Gastroesophageal sphincter (tissue), 4 donors: ENCODE measurements around the gene GPN3. TPM values are rescaled to one million over a fixed set of nuclear protein-coding genes. Genes with fewer than 3 reads are reported as not detected.

Experiments
- ATAC-seq: fragments of 150-250 bp; one replicate; pipeline ENCODE4 v1.9.1; 2016; ENCODE audit warnings: mild to moderate bottlenecking, moderate library complexity
- H3K27ac ChIP-seq, 4 donors: fragments of 200-600 bp; sonication (generic) in 3 of 4; 1 replicate in 3 of 4; 2 replicates in 1 of 4; pipeline ENCODE4 v1.5.1; 2016 to 2019
- H3K27me3 ChIP-seq: fragments of 200-600 bp; sonication (generic); one replicate; pipeline ENCODE4 v1.5.1; 2019
- H3K36me3 ChIP-seq, 2 donors: fragments of 200-600 bp; sonication (generic); one replicate each; pipeline ENCODE4 v1.5.1; 2019; ENCODE audit warnings: control low read depth in 1 of 2
- H3K4me1 ChIP-seq, 3 donors: fragments of 200-600 bp; sonication (generic); 1 replicate in 2 of 3; 2 replicates in 1 of 3; pipeline ENCODE4 v1.5.1; 2016 to 2019; ENCODE audit warnings: control low read depth in 2 of 3
- H3K4me3 ChIP-seq, 2 donors: fragments of 200-600 bp; sonication (generic); one replicate each; pipeline ENCODE4 v1.5.1; 2019; ENCODE audit warnings: mild to moderate bottlenecking in 1 of 2, moderate library complexity in 1 of 2
- H3K9me3 ChIP-seq, 3 donors: fragments of 200-600 bp; sonication (generic); one replicate each; pipeline ENCODE4 v1.5.1; 2017 to 2019; ENCODE audit warnings: control low read depth in 2 of 3
- EP300 ChIP-seq: sonication (generic); formaldehyde crosslinking; IDR thresholded peaks from one replicate; pipeline ENCODE4 v1.6.1; 2017; ENCODE audit warnings: antibody characterized with exemption, mild to moderate bottlenecking
- POLR2A ChIP-seq, 2 donors: fragments of 450-650 bp; IDR thresholded peaks; one replicate each; pipeline ENCODE4 v1.6.1; 2017; ENCODE audit warnings: antibody characterized with exemption in 2 of 2, mild to moderate bottlenecking in 2 of 2, moderate library complexity in 1 of 2
- POLR2AphosphoS5 ChIP-seq: sonication (generic); formaldehyde crosslinking; IDR thresholded peaks from one replicate; pipeline ENCODE4 v1.6.1; 2017; ENCODE audit warnings: antibody characterized with exemption
- WGBS, 2 donors: methylation state at CpG; one replicate each; pipeline ENCODE4 v1.1.5; 2018; ENCODE audit warnings: low coverage in 1 of 2; 5-methylcytosine and 5-hydroxymethylcytosine counted together
- total RNA-seq, 4 donors: library from RNA; depleted of rRNA; stranded (reverse); fragments of >200 nt; gene quantifications; one replicate each; pipeline ENCODE4 v1.1.0, GENCODE V29; 2016
- TF ChIP-seq, protein P1 (sequence below), 4 experiments: fragments of 200-600 bp in 2 of 4; fragments of 450-650 bp in 2 of 4; sonication (generic) in 1 of 4; IDR thresholded peaks; one replicate each; pipeline ENCODE4 v1.5.1; 2017 to 2019; ENCODE audit warnings: antibody characterized with exemption in 4 of 4, mild to moderate bottlenecking in 2 of 4, moderate library complexity in 2 of 4

Gene GPN3
- total RNA-seq, 4 donors from 2014 or later = 11.8 to 42.2 (median 21.5) TPM

DNA sequence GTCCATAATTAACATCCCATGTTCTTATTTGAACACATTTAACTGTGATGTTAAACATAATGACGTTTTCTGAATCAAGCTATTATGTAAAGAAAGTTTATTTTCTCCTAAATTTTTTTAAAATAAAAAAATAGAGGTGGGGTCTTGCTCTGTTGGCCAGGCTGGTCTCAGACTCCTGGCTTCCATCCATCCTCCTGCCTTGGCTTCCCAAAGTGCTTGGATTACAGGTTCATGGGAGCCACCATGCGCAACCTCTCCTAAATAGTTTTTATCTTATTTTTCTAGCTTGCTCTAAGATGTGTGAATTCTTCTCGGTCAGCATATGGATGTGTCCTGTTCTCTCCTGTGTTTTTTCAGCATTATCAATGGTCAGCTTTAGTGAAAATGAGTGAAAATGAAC is 37.3 kb upstream of the GPN3 start:
- WGBS, 2 donors = 65 to 69% methylated on average over 3 of the region's 3 CpGs
- no peak overlapping the region for H3K27ac ChIP-seq
- H3K36me3 ChIP-seq = no peaks in the 10 kb centered on the region
- no peaks in the 10 kb centered on the region for H3K9me3 ChIP-seq
- TF ChIP-seq POLR2A (IDR thresholded peaks at IDR 0.05) (no peak), EP300 (no peak), POLR2AphosphoS5 (no peak)
- TF ChIP-seq, protein P1, sequence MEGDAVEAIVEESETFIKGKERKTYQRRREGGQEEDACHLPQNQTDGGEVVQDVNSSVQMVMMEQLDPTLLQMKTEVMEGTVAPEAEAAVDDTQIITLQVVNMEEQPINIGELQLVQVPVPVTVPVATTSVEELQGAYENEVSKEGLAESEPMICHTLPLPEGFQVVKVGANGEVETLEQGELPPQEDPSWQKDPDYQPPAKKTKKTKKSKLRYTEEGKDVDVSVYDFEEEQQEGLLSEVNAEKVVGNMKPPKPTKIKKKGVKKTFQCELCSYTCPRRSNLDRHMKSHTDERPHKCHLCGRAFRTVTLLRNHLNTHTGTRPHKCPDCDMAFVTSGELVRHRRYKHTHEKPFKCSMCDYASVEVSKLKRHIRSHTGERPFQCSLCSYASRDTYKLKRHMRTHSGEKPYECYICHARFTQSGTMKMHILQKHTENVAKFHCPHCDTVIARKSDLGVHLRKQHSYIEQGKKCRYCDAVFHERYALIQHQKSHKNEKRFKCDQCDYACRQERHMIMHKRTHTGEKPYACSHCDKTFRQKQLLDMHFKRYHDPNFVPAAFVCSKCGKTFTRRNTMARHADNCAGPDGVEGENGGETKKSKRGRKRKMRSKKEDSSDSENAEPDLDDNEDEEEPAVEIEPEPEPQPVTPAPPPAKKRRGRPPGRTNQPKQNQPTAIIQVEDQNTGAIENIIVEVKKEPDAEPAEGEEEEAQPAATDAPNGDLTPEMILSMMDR (IDR thresholded peaks at IDR 0.05) = no peak
- H3K4me1 ChIP-seq = peaks cover 0 to 18% (median 6%) of the 10 kb centered on the region in 3 donors
- no peak for ATAC-seq
- H3K27me3 ChIP-seq = no peaks in the 10 kb centered on the region
- no peak overlapping the region for H3K4me3 ChIP-seq

DNA sequence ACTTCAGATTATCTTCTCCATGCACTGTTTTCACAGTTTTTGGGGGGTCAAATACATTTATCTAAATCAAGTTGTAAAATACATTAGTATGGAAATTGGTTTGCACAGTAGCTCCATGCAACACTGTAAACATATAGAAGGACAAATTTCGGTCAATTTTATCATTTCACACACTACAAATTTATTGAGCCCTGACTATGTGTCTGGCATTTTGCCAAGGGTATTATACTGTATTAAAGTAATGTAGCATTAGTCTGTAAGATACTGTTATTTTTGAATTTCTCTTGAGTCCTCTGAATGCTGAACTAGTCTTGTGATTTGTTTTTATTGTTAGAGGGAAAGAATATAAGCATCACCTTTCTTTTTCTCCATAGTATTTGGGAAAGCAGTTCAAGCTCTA is 35.4 kb upstream of the GPN3 start:
- H3K4me3 ChIP-seq = no peak overlapping the region
- 61 to 92% methylated on average over 1 of the region's 1 CpG for WGBS, 2 donors

GRCh38 chr12:110501752-110502738 is 34.0 kb upstream of the GPN3 start, which contains the start of the genes RAD9B and VPS29:
RAD9B (plus strand) TSS chr12:110502331; CDS start chr12:110502338, 7 bp downstream.
VPS29 (minus strand) TSS chr12:110502111; CDS start chr12:110502051, 60 bp downstream.
- peaks cover 3 to 48% (median 10%) of the 10 kb centered on the region in 3 donors for H3K4me1 ChIP-seq
- H3K27ac ChIP-seq = peak within 1 kb of the TSS; percentile 84 to 93 (median 92)
- peak; percentile 96 for ATAC-seq
- 11 to 12% methylated on average over 15 to 34 of the region's 61 CpGs for WGBS, 2 donors
- no peaks in the 10 kb centered on the region for H3K27me3 ChIP-seq
- H3K36me3 ChIP-seq = no peaks in the 10 kb centered on the region
- H3K4me3 ChIP-seq = peak within 1 kb of the TSS; percentile 71 to 78
- TF ChIP-seq, protein P1 (IDR thresholded peaks at IDR 0.05) = peak in 1 of 4 experiments; percentile 14
- TF ChIP-seq POLR2AphosphoS5 (peak; percentile 99), EP300 (no peak), POLR2A (IDR thresholded peaks at IDR 0.05) (peak; percentile 85 to 90)
- no peaks in the 10 kb centered on the region for H3K9me3 ChIP-seq

More for the DNA sequence above, 35.4 kb upstream of the GPN3 start:
- no peaks in the 10 kb centered on the region for H3K27me3 ChIP-seq
- no peak for ATAC-seq
- peaks cover 3 to 37% (median 10%) of the 10 kb centered on the region in 3 donors for H3K4me1 ChIP-seq
- no peak overlapping the region for H3K27ac ChIP-seq
- H3K36me3 ChIP-seq = no peaks in the 10 kb centered on the region
- H3K9me3 ChIP-seq = no peaks in the 10 kb centered on the region
- TF ChIP-seq EP300 = no peak

DNA sequence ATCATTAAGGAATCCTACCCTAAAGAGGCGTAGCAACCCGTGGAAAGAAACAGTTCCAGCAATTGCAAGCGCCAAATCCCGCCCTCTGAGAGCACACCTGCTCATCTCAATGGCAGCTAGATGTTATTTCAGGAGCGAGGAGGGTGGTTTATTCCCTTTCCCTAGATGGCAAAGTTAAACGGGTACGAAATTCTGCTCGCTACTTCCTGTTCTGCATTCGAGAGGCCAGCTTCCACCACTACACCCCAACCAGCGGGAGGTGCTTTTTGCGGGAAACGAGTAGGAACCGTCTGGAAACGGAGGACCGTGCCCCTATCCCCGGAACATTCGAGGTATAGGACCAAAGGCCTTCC is 33.3 kb upstream of the GPN3 start:
- Histone ChIP-seq H3K27me3 (no peaks in the 10 kb centered on the region), H3K27ac (peak overlapping the region; percentile 84 to 93 (median 92)), H3K4me1 (peaks cover 3 to 48% (median 10%) of the 10 kb centered on the region in 3 donors), H3K4me3 (peak overlapping the region; percentile 71 to 78), H3K9me3 (no peaks in the 10 kb centered on the region), H3K36me3 (no peaks in the 10 kb centered on the region)
- peak; percentile 29 for ATAC-seq
- WGBS, 2 donors = 0% methylated on average over 14 of the region's 17 CpGs; no CpG with 5 or more reads in 1 of the 2 donors
- TF ChIP-seq EP300 (no peak), POLR2AphosphoS5 (peak; percentile 40)

- Histone ChIP-seq H3K4me1 (peaks cover 3 to 48% (median 10%) of the 10 kb centered on the region in 3 donors), H3K4me3 (no peak overlapping the region), H3K27ac (peak overlapping the region; percentile 20 to 93 (median 62)), H3K36me3 (peaks cover 0 to 20% of the 10 kb centered on the region in 2 donors), H3K27me3 (no peaks in the 10 kb centered on the region), H3K9me3 (no peaks in the 10 kb centered on the region)
- 57 to 59% methylated on average over 4 of the region's 4 CpGs for WGBS, 2 donors
- ATAC-seq = no peak
- TF ChIP-seq POLR2A (IDR thresholded peaks at IDR 0.05) = no peak
- TF ChIP-seq EP300 = no peak
- TF ChIP-seq POLR2AphosphoS5 = peak; percentile 65
Observed at GRCh38 chr12:110498984-110499706, 31.1 kb upstream of the GPN3 start.

GRCh38 chr12:110475426-110475825 is 7.4 kb upstream of the GPN3 start:
- ATAC-seq = no peak
- Histone ChIP-seq H3K4me3 (no peak overlapping the region), H3K9me3 (no peaks in the 10 kb centered on the region), H3K36me3 (peaks cover 0 to 17% of the 10 kb centered on the region in 2 donors), H3K4me1 (no peaks in the 10 kb centered on the region), H3K27ac (no peak overlapping the region), H3K27me3 (no peaks in the 10 kb centered on the region)
- TF ChIP-seq POLR2AphosphoS5 (no peak), EP300 (no peak), POLR2A (IDR thresholded peaks at IDR 0.05) (no peak)
- TF ChIP-seq, protein P1 (IDR thresholded peaks at IDR 0.05) = no peak
- 92 to 94% methylated on average over 6 of the region's 7 CpGs for WGBS, 2 donors
